GM12874 (cell line): ENCODE results near the gene PGAP3.

Experiments used
- CTCF ChIP-seq: IDR thresholded peaks from 2 replicates; pipeline ENCODE4 v1.5.1; 2011; ENCODE audit warnings: low read depth, mild to moderate bottlenecking, control low read depth, low read length, moderate library complexity; ENCODE audit not compliant: insufficient read depth

PGAP3 gene

GRCh38 chr17:39694593-39694992 lies 6.7 kb upstream of the PGAP3 start:
- TF ChIP-seq CTCF: no peak

- no peak for TF ChIP-seq CTCF
These were observed 1.1 kb upstream of the PGAP3 start for GRCh38 chr17:39688945-39689344.

DNA sequence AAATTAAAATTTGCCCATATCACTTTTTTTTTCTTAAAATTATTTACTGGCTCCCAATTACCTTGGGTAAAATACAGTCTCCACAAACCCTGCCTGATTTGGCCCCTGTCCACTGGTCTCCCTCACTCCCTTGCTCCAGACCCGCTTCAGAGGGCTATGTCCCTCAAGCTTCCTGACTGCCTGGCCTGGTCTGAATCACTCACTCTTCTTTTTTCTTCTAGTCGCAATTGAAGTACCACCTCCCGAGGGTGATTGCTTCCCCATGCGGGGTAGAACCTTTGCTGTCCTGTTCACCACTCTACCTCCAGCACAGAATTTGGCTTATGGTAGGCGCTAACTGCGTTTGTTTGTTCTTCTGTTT lies 598 bp upstream of the PGAP3 start:
- no peak for TF ChIP-seq CTCF

- no peak for TF ChIP-seq CTCF
These were observed 734 bp downstream of the PGAP3 start for GRCh38 chr17:39687101-39687545.

DNA sequence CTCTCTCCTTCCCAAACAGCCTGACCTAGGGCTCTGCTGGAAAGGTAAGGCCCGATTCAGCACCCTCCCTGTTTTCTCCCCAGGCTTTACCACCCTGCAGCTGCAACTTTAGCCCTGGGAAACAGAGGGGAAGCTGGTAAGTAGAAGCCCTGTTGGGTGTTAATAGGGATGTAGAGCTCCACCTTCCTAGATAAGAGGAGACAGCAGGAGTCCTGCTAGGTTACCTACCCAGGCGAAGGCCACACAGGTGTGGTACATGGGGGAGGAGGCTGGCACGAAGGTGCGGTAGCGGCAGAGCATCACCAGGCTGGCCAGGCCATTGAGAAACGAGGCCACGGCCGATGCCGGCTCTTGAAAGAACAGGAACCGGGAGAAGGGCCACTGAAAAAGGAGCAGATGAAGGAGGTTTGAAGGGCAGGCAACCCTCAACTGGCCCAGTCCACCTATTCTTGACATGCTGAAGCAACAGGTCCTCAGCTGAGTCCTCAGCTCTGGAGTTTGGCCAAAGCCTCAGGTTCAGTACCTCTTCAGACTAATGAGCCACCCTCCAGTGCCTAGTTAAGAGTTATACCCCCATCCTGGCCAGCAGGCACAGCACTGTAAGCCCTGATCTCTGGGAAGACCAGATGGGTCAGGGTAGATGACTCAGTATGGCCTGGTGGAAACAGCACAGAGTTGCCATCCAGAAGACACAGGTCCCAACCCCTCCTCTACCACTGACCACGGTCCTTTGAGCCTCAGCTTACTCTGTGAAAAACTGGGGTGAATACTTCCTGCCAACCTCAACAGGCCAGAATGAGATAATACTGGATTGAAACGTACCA lies 3.3 kb downstream of the PGAP3 start:
- no peak for TF ChIP-seq CTCF

DNA sequence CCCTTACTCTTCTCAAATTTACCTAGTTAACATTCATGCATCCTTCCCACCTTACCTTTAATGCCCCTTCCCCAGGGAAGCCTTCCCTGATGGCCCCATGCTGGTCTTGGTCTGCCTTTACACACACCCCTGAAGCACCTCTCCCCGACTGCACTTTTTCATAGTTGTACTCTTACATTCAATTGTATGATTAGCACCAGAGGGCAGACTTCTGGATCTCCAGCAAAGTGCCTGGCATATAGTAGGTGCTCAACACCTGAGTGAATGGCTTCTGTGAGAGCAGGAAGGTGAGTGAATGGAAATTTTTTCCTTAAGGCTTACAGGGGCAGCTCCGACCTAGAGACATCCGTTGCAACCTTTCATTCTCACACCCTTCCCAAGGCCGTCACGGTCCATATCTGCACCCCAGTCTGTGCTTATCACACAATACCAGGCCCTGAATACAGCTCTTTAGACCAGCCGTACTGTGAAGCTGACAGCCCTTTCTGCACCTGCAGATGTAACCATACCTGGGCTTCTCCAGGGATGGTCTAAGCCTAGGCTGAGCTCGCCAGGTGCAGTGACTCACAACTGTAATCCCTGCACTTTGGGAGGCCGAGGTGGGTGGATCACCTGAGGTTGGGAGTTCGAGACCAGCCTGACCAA lies 4.4 kb downstream of the PGAP3 start:
- no peak for TF ChIP-seq CTCF

DNA sequence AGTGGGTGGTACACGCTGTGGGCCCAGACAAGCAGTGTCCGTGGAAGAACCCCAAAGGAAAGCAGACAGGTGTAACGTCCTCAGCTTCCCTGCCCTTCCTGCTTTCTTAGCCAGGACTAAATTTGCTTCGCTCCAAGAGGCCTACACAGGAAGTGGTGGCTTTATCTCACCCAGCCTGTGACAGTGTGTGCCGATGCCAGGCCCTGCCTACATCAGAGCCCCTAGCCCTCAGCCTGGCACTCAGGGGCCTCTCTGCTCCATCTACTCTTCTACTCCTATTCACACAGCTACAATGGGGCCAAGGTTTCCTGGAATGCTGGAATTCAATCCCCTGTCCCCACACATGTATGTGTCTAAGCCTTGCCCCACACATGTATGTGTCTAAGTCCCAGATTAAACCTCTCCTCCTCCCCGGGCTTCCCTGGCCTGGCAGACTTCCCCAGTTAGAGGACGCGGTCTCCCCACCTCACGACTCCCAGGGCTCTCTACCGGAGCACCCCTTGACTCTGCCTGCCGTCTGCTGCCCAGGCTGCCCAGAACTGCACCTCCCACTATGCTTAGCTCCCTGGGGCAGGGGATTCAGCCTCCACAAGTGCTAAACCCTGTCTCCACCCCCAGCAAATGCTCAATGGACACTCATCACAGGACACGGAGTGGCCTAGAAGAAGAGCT lies 8.2 kb downstream of the PGAP3 start:
- TF ChIP-seq CTCF: no peak
